ENCODE measurements around the gene PJA1.

DNA sequence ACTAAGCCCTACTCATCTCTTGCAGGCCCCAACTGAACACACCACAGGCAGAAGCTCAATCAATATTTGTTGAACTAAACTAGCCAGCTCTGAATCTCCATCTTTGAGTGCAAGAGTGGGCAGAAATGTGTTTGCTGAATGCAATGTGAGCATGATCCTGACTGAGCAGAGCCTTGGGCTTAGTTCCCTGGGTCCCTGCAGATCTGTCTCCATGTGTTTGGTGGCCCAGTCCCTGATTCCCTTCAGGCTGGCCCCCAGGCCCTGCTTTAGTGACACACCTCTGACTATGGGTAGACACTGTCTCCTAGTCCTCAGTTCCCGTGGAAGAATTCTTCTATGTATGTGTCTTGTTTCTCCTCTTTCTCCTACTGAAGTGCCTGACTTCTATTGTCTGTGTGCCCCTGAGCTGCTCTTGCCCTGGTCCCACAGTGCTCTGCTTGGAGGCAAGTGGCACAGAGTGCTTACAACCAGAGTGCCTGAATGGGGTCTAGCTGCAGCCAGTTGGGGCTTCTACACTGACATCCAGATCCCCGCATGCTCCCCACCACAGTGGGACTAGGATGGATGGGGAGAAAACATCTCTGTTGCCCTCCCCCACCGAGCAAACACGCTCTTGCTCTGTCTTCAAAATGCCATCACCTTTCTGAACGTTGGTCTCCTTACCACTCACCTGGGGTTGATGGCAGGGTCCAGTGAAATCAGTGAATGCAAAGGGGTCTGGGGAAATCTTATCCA, 9.3 kb downstream of the PJA1 start:
- TF ChIP-seq CTCF (IDR thresholded peaks at IDR 0.05), result no peak
- TF ChIP-seq POLR2A (IDR thresholded peaks at IDR 0.05), result no peak

Measured in body of pancreas (tissue), 4 donors.